ENCODE results near the gene KLHL25.

KLHL25 gene

DNA sequence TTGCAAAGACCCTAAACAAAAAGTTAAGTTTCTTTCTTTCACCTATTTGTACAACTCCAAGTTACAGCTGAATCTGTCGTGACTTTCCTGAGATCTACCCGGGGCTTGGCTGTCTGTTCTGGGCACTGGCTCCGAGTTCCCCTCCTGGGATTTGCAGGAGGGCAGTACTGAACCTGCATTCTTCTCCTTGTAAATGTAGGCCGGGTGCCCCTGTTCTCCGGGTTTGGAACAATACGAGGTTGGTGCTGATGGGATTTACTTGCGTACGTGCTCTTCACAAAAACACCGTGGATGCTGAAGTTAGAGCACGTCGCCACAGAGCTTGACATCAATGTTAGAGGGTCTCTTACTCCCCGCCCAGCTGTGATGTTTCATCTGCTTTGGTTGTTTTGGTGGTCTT lies 48.1 kb downstream of the KLHL25 start:
- TF ChIP-seq, protein P1, sequence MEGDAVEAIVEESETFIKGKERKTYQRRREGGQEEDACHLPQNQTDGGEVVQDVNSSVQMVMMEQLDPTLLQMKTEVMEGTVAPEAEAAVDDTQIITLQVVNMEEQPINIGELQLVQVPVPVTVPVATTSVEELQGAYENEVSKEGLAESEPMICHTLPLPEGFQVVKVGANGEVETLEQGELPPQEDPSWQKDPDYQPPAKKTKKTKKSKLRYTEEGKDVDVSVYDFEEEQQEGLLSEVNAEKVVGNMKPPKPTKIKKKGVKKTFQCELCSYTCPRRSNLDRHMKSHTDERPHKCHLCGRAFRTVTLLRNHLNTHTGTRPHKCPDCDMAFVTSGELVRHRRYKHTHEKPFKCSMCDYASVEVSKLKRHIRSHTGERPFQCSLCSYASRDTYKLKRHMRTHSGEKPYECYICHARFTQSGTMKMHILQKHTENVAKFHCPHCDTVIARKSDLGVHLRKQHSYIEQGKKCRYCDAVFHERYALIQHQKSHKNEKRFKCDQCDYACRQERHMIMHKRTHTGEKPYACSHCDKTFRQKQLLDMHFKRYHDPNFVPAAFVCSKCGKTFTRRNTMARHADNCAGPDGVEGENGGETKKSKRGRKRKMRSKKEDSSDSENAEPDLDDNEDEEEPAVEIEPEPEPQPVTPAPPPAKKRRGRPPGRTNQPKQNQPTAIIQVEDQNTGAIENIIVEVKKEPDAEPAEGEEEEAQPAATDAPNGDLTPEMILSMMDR (IDR thresholded peaks at IDR 0.05) = no peak
- Histone ChIP-seq H3K27me3 (ENCODE audit: control insufficient read depth, insufficient read depth, low read length) (no peaks in the 10 kb centered on the region), H3K9me3 (ENCODE audit: control insufficient read depth, low read length) (no peaks in the 10 kb centered on the region), H3K4me2 (ENCODE audit: low read length) (no peak overlapping the region), H3K9ac (no peak overlapping the region), H3K4me1 (no peaks in the 10 kb centered on the region), H3K36me3 (ENCODE audit: control insufficient read depth, insufficient read depth, low read length) (no peaks in the 10 kb centered on the region), H3K4me3 (ENCODE audit: low read depth, low read length) (no peak overlapping the region), H3K27ac (no peak overlapping the region), H3K79me2 (no peaks in the 10 kb centered on the region), H2AFZ (no peak overlapping the region)

DNA sequence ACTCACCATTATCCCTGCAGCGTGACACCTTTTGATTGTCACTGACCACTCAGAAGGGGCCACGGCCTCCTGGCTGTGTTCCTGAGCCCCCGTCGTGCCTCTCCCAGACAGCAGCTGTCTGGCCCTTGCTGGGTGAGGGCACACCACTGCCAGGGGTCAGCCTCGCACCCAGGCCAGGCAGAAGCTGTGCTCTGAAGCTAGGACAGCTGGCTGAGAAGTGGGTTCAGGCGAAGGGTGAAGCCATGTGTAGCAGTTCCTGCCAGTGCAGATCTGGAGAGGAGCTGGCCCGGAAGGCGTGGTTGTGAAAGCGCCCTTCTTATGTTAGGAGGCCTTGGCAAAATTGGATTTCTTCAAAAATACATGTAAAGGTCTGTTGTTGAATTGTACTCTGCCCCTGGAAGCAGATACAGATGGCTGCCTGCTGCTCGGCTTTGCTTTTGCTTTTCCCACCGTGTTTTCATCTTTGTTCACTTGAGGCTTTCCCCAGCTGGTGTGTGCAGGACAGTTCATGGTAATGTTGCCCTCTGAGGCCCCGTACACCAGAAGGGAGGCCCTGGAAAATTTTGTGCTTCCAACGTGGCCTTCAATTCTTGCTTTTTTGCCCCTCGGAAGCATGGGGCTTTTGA lies 49.1 kb downstream of the KLHL25 start:
- no peak overlapping the region for H3K9ac ChIP-seq
- no peak overlapping the region for H3K27ac ChIP-seq
- H3K27me3 ChIP-seq (ENCODE audit: control insufficient read depth, insufficient read depth, low read length) = no peaks in the 10 kb centered on the region
- H3K4me3 ChIP-seq (ENCODE audit: low read depth, low read length) = no peak overlapping the region
- no peak overlapping the region for H3K4me2 ChIP-seq (ENCODE audit: low read length)
- H2AFZ ChIP-seq = no peak overlapping the region
- H3K4me1 ChIP-seq = no peaks in the 10 kb centered on the region
- H3K9me3 ChIP-seq (ENCODE audit: control insufficient read depth, low read length) = no peaks in the 10 kb centered on the region
- no peaks in the 10 kb centered on the region for H3K36me3 ChIP-seq (ENCODE audit: control insufficient read depth, insufficient read depth, low read length)
- no peaks in the 10 kb centered on the region for H3K79me2 ChIP-seq
- TF ChIP-seq, protein P1 (IDR thresholded peaks at IDR 0.05) = no peak

DNA sequence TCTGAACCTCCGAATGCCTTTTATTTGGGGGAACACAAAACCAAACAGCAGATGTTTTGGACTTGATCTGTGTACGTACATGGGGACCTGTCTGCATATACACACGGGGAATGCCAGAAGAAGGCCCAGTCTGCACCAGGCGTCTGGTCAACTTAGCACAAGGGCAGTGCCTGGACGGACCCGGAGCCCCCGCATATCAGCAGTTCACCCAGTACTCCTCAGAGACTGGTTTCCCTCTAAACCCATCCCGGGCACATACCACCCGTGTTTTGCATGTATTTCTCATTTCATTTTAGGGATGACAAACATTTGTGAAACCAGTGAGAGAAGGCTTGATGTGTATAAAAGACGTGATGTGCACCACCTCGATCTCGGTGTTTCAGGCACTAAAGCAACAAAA lies 49.7 kb downstream of the KLHL25 start:
- Histone ChIP-seq H3K4me1 (no peaks in the 10 kb centered on the region), H3K36me3 (ENCODE audit: control insufficient read depth, insufficient read depth, low read length) (no peaks in the 10 kb centered on the region)

DNA sequence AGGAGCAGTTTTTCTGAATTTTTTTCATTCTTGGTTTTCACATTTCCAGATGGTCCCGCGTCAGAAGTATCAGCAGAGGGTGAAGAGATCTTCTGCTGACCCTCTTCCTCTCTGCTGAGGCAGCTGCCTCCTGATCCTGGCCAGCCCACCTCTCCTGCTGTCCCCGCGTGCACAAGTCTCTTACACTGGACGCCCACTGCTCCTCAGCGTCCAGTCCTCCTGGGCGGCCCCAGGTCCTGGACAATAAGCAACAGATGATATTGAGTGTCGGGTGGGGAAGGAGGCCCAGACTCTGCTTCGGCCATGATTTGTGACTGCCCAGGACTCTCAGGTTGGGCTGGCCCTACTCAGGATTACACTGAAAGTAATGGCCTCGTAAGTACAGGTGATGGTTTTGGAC lies 50.1 kb downstream of the KLHL25 start:
- Histone ChIP-seq H3K36me3 (ENCODE audit: control insufficient read depth, insufficient read depth, low read length) (no peaks in the 10 kb centered on the region), H3K27ac (no peak overlapping the region), H3K9ac (no peak overlapping the region), H3K4me2 (ENCODE audit: low read length) (no peak overlapping the region), H3K79me2 (no peaks in the 10 kb centered on the region), H3K4me1 (no peaks in the 10 kb centered on the region), H3K27me3 (ENCODE audit: control insufficient read depth, insufficient read depth, low read length) (no peaks in the 10 kb centered on the region), H3K4me3 (ENCODE audit: low read depth, low read length) (no peak overlapping the region), H2AFZ (no peak overlapping the region), H3K9me3 (ENCODE audit: control insufficient read depth, low read length) (no peaks in the 10 kb centered on the region)
- TF ChIP-seq, protein P1 (IDR thresholded peaks at IDR 0.05) = no peak

More for the DNA sequence above, 49.7 kb downstream of the KLHL25 start:
- no peak overlapping the region for H3K27ac ChIP-seq
- H3K79me2 ChIP-seq = no peaks in the 10 kb centered on the region
- H3K4me3 ChIP-seq (ENCODE audit: low read depth, low read length) = no peak overlapping the region
- H3K4me2 ChIP-seq (ENCODE audit: low read length) = no peak overlapping the region
- TF ChIP-seq, protein P1 (IDR thresholded peaks at IDR 0.05) = no peak
- H2AFZ ChIP-seq = no peak overlapping the region
- no peaks in the 10 kb centered on the region for H3K27me3 ChIP-seq (ENCODE audit: control insufficient read depth, insufficient read depth, low read length)
- no peaks in the 10 kb centered on the region for H3K9me3 ChIP-seq (ENCODE audit: control insufficient read depth, low read length)
- no peak overlapping the region for H3K9ac ChIP-seq

- no peaks in the 10 kb centered on the region for H3K79me2 ChIP-seq
- no peak overlapping the region for H3K4me2 ChIP-seq (ENCODE audit: low read length)
- no peaks in the 10 kb centered on the region for H3K36me3 ChIP-seq (ENCODE audit: control insufficient read depth, insufficient read depth, low read length)
- H3K9ac ChIP-seq = no peak overlapping the region
- TF ChIP-seq, protein P1 (IDR thresholded peaks at IDR 0.05) = no peak
- H3K27ac ChIP-seq = no peak overlapping the region
- no peaks in the 10 kb centered on the region for H3K9me3 ChIP-seq (ENCODE audit: control insufficient read depth, low read length)
- no peak overlapping the region for H3K4me3 ChIP-seq (ENCODE audit: low read depth, low read length)
- no peaks in the 10 kb centered on the region for H3K27me3 ChIP-seq (ENCODE audit: control insufficient read depth, insufficient read depth, low read length)
- no peak overlapping the region for H2AFZ ChIP-seq
- no peaks in the 10 kb centered on the region for H3K4me1 ChIP-seq
Measured at GRCh38 chr15:85743392-85744055, 51.2 kb downstream of the KLHL25 start.
